Measurements from ENCODE around the gene ERMP1.

DNA sequence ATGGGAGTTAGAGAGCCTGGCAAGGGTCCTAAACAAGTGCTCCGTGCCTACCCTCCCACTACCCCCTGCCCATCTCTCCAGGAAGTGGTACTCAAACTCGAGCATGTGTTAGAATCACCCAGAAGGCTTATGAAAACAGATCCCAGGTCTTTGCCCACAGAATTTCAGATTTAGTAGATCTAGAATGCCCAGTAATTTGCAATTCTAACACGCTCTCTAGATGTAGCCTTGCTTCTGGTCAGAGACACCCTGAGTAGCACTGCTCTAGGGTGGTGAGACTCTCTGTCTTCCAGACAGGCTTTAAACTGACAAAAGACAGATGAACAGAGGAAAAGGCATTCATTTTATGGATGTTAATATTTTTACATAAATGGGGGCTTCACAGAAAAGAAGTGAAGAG, 20.7 kb upstream of the ERMP1 start:
- TF ChIP-seq, protein P1, sequence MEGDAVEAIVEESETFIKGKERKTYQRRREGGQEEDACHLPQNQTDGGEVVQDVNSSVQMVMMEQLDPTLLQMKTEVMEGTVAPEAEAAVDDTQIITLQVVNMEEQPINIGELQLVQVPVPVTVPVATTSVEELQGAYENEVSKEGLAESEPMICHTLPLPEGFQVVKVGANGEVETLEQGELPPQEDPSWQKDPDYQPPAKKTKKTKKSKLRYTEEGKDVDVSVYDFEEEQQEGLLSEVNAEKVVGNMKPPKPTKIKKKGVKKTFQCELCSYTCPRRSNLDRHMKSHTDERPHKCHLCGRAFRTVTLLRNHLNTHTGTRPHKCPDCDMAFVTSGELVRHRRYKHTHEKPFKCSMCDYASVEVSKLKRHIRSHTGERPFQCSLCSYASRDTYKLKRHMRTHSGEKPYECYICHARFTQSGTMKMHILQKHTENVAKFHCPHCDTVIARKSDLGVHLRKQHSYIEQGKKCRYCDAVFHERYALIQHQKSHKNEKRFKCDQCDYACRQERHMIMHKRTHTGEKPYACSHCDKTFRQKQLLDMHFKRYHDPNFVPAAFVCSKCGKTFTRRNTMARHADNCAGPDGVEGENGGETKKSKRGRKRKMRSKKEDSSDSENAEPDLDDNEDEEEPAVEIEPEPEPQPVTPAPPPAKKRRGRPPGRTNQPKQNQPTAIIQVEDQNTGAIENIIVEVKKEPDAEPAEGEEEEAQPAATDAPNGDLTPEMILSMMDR (IDR thresholded peaks at IDR 0.05; ENCODE audit: low read length), result no peak
- no peak for TF ChIP-seq EZH2 (IDR thresholded peaks at IDR 0.05; ENCODE audit: borderline replicate concordance, low read length)
